Measurements from ENCODE around the gene FLYWCH2. TPM values are rescaled to one million over a fixed set of nuclear protein-coding genes. Genes with fewer than 3 reads are reported as not detected.
A peak's percentile ranks its signal among the peaks of the same experiment; 100 is the strongest.

FLYWCH2 gene
- total and polyA plus RNA-seq, 9 of the 15 experiments (the other 6 are each of a cell fraction or from before 2014, with no cell fraction given): 0.70 to 55.5 (median 7.6) TPM

DNA sequence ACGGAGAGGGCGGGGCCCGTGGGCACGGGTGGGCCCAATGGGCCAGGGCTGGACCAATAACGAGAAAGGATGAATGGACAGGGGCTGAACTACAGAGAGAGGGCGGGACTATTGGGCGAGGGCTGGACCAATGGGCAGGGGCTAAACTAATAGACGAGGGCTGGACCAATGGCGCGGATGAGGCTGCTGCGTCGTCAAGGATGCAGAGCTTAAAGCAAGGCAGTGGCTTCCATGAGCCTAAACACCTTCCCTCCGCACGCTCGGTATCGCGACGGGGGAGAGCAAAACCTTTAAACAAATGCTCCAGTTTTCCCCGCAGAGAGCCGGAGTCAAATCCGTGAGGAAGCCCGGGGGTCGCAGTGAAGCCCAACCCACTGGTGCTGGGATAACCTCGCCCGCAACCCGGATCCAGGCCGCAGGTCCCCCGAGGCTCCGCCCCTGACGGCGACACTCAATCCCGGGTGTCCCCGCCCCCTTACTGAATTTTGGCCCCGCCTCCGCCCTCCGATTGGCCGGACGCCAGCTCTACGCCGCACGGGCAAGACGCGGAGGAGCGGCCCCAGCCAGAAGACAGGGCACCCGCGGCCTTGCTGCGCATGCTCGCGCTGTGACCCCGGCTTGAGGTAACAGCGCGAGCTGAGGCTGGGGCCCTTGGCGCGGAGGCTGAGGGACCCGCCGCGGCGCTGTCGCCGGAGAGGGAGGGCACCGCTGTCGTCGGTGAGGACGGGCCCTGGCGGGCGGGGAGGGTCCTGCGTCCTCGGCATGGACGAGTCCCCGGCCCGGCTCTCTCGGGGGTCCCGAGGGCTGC lies at the start of gene FLYWCH2 (continued):
- TF ChIP-seq ZNF274 (IDR thresholded peaks at IDR 0.05; ENCODE audit: borderline replicate concordance, low read depth, low read length) (no peak), KDM4B (IDR thresholded peaks at IDR 0.05; ENCODE audit: borderline replicate concordance in 2 of 2, low read depth in 1 of 2) (peak in 1 of 2 experiments; percentile 73; a peak in 1 of 4 replicates), IFI16 (CRISPR knock-in tag; IDR thresholded peaks at IDR 0.05) (no peak), ZBTB12 (CRISPR knock-in tag; IDR thresholded peaks at IDR 0.05) (no peak), GABPB2 (CRISPR knock-in tag; conservative IDR thresholded peaks at IDR 0.05) (no peak), ZNF696 (CRISPR knock-in tag; conservative IDR thresholded peaks at IDR 0.05) (no peak), BCLAF1 (IDR thresholded peaks at IDR 0.05; ENCODE audit: borderline replicate concordance in 1 of 2, control insufficient read depth in 1 of 2, low read depth in 2 of 2, low read length in 1 of 2) (no peak), CTBP1 (IDR thresholded peaks at IDR 0.05; ENCODE audit: borderline replicate concordance) (peak; percentile 13; the same call in 1 of the 2 replicates), HES1 (IDR thresholded peaks at IDR 0.05; ENCODE audit: low read depth) (no peak), KDM5B (IDR thresholded peaks at IDR 0.05; ENCODE audit: insufficient replicate concordance, low read depth, low read length) (peak; percentile 78), ZNF354B (CRISPR knock-in tag; IDR thresholded peaks at IDR 0.05) (no peak)
- TF ChIP-seq, protein P1, sequence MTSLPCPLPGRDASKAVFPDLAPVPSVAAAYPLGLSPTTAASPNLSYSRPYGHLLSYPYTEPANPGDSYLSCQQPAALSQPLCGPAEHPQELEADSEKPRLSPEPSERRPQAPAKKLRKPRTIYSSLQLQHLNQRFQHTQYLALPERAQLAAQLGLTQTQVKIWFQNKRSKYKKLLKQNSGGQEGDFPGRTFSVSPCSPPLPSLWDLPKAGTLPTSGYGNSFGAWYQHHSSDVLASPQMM (CRISPR knock-in tag; IDR thresholded peaks at IDR 0.05): no peak
- TF ChIP-seq, protein P2, sequence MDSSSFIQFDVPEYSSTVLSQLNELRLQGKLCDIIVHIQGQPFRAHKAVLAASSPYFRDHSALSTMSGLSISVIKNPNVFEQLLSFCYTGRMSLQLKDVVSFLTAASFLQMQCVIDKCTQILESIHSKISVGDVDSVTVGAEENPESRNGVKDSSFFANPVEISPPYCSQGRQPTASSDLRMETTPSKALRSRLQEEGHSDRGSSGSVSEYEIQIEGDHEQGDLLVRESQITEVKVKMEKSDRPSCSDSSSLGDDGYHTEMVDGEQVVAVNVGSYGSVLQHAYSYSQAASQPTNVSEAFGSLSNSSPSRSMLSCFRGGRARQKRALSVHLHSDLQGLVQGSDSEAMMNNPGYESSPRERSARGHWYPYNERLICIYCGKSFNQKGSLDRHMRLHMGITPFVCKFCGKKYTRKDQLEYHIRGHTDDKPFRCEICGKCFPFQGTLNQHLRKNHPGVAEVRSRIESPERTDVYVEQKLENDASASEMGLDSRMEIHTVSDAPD (CRISPR knock-in tag; IDR thresholded peaks at IDR 0.05): no peak
- TF ChIP-seq, protein P3, sequence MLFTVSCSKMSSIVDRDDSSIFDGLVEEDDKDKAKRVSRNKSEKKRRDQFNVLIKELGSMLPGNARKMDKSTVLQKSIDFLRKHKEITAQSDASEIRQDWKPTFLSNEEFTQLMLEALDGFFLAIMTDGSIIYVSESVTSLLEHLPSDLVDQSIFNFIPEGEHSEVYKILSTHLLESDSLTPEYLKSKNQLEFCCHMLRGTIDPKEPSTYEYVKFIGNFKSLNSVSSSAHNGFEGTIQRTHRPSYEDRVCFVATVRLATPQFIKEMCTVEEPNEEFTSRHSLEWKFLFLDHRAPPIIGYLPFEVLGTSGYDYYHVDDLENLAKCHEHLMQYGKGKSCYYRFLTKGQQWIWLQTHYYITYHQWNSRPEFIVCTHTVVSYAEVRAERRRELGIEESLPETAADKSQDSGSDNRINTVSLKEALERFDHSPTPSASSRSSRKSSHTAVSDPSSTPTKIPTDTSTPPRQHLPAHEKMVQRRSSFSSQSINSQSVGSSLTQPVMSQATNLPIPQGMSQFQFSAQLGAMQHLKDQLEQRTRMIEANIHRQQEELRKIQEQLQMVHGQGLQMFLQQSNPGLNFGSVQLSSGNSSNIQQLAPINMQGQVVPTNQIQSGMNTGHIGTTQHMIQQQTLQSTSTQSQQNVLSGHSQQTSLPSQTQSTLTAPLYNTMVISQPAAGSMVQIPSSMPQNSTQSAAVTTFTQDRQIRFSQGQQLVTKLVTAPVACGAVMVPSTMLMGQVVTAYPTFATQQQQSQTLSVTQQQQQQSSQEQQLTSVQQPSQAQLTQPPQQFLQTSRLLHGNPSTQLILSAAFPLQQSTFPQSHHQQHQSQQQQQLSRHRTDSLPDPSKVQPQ (CRISPR knock-in tag; IDR thresholded peaks at IDR 0.05; ENCODE audit: borderline replicate concordance): no peak
- TF ChIP-seq, protein P4, sequence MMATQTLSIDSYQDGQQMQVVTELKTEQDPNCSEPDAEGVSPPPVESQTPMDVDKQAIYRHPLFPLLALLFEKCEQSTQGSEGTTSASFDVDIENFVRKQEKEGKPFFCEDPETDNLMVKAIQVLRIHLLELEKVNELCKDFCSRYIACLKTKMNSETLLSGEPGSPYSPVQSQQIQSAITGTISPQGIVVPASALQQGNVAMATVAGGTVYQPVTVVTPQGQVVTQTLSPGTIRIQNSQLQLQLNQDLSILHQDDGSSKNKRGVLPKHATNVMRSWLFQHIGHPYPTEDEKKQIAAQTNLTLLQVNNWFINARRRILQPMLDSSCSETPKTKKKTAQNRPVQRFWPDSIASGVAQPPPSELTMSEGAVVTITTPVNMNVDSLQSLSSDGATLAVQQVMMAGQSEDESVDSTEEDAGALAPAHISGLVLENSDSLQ (IDR thresholded peaks at IDR 0.05): peak; percentile 96
